Raji (cell line): ENCODE data around the gene RAP2A.

ENCODE experiments used
- POLR2A ChIP-seq: IDR thresholded peaks from 2 replicates; pipeline ENCODE4 v1.6.1; 2011; ENCODE audit warnings: low read depth, low read length, control low read depth; ENCODE audit not compliant: insufficient read depth

RAP2A gene

DNA sequence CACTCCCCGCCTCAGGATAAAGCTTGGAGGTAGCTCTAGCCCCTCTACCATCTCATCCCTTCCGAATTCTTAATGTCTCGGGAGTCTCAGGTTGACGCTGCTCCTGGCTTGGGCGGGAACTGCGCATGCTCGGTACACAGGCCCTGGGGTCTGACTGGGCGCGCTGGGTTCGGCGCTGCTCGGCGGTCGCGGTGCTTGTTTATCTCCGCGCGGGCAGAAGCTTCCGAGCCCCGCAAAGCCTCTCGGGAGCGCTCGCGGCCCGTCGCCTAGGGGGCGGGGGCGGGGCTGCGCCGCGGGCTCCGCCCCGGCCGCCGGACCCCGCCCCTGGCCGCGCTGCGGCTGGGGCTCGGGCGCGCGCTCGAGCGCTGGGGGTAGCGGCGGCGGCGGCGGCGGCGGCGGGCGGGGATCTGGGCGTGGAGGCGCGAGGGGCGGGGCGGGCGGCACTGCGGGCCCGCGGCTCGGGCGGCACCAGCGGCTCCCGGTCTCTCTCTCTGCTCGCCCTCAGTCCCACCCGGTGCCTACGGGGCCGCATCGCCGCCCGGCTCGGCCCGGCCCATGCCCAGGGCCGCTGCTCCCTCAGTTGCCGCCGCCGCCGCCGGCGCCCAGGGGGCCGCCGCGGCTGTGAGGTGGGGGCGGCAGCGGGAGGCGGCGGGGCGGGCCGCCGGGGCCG, at the start of gene RAP2A:
TSS of gene RAP2A (plus strand) at position 443 of the 670 bp plus-strand sequence. CDS start 302 bp downstream, outside the sequence.
- TF ChIP-seq POLR2A = peak; percentile 58

- TF ChIP-seq POLR2A = no peak
Observed at GRCh38 chr13:97384371-97384770, 49.6 kb upstream of the RAP2A start.

DNA sequence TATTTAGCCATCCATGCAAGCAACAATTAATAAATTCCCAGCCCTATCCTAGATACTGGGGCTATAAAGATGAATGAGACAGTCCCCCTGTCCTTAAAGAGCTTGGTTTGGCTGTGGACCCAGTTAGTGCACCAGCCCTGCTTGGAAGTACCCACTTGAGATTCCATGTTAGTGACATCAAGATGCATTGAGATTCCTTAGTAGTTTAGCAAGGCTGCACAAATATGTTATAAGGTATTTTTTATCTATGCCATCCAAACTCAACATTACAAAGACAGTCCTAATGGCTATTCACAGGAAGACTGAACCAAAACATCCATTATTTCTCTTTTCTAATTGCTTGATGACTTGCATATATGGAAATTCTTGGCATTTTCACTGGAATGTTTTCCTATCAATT, 48.8 kb upstream of the RAP2A start:
- no peak for TF ChIP-seq POLR2A

DNA sequence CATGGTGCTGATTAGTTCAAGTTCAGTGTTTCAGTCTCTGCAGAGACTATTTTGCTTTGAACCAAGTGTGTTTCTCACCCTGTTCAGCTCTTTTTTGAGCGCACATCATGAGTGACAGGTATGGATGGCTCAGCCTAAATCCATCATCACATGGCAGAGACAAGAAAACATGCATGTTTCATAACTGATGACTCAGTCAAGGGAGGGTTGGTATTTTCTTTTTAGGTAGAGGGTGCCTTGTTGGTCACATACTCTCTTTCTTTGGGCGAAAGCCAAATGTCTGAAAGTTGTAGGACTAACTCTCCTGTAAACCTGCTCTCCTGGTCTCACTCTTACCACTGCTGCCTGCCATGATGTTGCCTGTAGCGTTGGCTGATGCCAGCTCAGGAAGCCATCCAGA, 48.1 kb upstream of the RAP2A start:
- no peak for TF ChIP-seq POLR2A

GRCh38 chr13:97386801-97387484, 47.0 kb upstream of the RAP2A start:
- no peak for TF ChIP-seq POLR2A

DNA sequence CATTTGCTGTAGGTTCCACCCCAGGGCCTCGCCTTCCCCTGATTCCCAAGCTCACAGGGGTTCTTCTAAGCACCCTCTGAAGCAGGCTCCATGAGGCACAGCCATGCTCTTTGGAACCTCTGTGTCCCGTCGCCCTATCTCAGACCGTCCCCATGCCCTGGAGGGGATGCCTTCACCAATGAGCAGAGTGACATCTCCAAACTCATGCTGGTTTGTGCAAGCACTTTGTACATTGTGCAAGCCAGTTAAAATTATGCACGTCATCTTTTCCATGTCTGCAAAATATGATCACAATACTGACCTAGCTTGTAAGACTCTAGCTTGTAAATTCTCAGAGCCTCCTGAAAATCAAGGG, 46.5 kb upstream of the RAP2A start:
- no peak for TF ChIP-seq POLR2A

- TF ChIP-seq POLR2A = no peak
Observed at GRCh38 chr13:97387890-97388289, 46.1 kb upstream of the RAP2A start.

DNA sequence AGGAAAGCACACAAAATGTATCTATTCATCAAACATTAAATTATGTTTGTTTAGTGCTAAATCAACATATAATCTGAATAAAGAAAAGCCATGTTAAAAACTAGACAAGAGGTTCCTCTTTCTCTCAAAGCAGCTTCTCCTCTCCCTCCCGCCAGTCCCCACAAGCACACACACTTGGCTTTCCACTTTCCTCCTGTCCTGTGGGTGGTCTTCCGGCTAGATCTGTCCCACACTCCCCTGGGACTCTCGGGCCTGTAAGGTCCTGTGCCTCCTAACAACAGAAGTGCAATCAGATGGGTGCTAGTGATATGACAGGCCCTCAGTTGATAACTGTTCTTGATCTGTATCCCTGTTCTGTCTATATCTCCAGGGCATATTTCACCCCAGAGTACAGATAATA, 45.6 kb upstream of the RAP2A start:
- TF ChIP-seq POLR2A = no peak

- no peak for TF ChIP-seq POLR2A
Observed at GRCh38 chr13:97390941-97391600, 42.9 kb upstream of the RAP2A start.

GRCh38 chr13:97392020-97392419, 41.9 kb upstream of the RAP2A start:
- TF ChIP-seq POLR2A = no peak

DNA sequence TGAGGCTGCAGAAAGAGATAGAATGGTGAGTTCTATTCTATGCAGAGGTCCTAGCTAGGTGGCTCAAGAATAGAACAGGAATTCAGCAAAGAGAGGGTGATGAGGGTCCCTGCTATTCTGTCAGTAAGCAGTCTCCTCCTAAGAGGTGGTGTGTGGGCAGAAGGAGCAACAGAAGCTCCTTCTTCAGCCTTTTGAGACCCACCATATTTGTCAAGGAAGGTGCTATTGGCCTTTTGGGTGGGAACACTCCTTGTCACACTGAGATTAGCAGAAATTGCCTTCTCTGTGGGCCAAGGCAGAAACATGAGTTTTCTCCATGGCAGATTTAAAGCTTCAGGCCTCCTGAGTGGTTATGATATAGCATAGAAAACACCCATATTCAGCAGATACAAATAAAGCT, 39.4 kb upstream of the RAP2A start:
- no peak for TF ChIP-seq POLR2A

- no peak for TF ChIP-seq POLR2A
Observed at GRCh38 chr13:97395447-97396136, 38.4 kb upstream of the RAP2A start.

DNA sequence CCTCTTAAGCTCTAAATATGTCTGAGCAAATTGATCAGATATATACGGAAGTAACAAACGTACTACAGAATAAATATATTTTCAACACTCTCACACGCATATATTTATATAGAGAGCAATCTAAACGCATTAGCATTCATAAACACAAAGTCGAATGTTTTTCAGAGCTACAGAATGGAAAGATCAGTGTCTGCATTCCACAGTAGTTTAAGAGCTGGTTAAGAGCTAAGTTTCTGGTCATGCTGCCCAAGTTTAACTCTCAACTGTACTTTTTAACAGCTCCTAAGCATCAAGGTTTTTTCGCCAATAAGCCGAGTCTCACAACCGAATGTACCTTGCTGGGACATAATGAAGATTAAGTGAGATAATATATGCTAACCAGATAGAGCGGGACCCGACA, 36.7 kb upstream of the RAP2A start:
- TF ChIP-seq POLR2A = no peak

DNA sequence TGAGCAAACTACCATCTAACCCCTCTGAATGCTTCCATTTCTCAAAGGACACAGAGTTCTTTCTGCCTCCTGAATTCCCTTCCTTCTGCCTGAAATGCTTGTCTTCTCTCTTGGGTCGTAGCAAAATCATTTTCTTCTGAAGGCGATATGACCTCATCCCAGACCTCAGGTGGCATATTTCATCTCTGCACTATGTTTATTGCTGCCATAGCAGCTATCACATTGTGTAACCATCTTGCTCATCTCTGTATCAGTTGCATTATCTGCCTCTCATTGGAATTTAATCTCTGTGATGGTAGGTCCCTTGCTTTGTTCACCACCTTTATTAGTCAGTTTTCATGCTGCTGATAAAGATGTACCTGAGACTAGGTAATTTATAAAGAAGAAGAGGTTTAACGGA, 32.5 kb upstream of the RAP2A start:
- no peak for TF ChIP-seq POLR2A

GRCh38 chr13:97403893-97404750, 29.8 kb upstream of the RAP2A start:
- TF ChIP-seq POLR2A = no peak
